Thyroid gland (tissue), 4 donors: ENCODE measurements around the gene FAM193A.

Experiments used
- CTCF ChIP-seq, 6 experiments: fragments of 200-600 bp in 3 of 6; fragments of 450-650 bp in 3 of 6; sonication (generic) in 3 of 6; IDR thresholded peaks; one replicate each; pipeline ENCODE4 v1.5.1; 2016 to 2019; ENCODE audit warnings: antibody characterized with exemption in 6 of 6, mild to moderate bottlenecking in 2 of 6, inconsistent platforms in 1 of 6, moderate library complexity in 1 of 6
- POLR2A ChIP-seq, 2 donors: fragments of 450-650 bp; IDR thresholded peaks; one replicate each; pipeline ENCODE4 v1.6.1; 2017; ENCODE audit warnings: antibody characterized with exemption in 2 of 2, mild to moderate bottlenecking in 2 of 2, moderate library complexity in 1 of 2

- TF ChIP-seq CTCF (IDR thresholded peaks at IDR 0.05): no peak
- no peak for TF ChIP-seq POLR2A (IDR thresholded peaks at IDR 0.05)
These were observed 217.0 kb downstream of the FAM193A start for GRCh38 chr4:2753436-2753835.
